Esophagus muscularis mucosa (tissue), 4 donors: ENCODE results near the gene RNF186. TPM values are rescaled to one million over a fixed set of nuclear protein-coding genes. Genes with fewer than 3 reads are reported as not detected.

Experiments
- DNase-seq: peaks from one replicate; pipeline ENCODE4 v3.0.0-alpha.2; 2017; ENCODE audit errors: extremely low spot score
- H3K27ac ChIP-seq, 4 donors: fragments of 200-600 bp; sonication (generic); replicated peaks in 1 of 4; 1 replicate in 3 of 4; 2 replicates in 1 of 4; pipeline ENCODE4 v1.5.1; 2016 to 2019; ENCODE audit warnings: mild to moderate bottlenecking in 1 of 4
- H3K27me3 ChIP-seq, 4 donors: fragments of 200-600 bp; sonication (generic); one replicate each; pipeline versions ENCODE4 v1.5.1 to v1.6.0; 2016 to 2019
- H3K36me3 ChIP-seq, 4 donors: fragments of 200-600 bp; sonication (generic); one replicate each; pipeline ENCODE4 v1.5.1; 2016 to 2019
- H3K4me1 ChIP-seq, 4 donors: fragments of 200-600 bp; sonication (generic); one replicate each; pipeline ENCODE4 v1.5.1; 2016 to 2019
- H3K4me3 ChIP-seq, 4 donors: fragments of 200-600 bp; sonication (generic); 1 replicate in 2 of 4; 2 replicates in 2 of 4; pipeline ENCODE4 v1.5.1; 2016 to 2019; ENCODE audit warnings: mild to moderate bottlenecking in 4 of 4, moderate library complexity in 1 of 4
- H3K9me3 ChIP-seq, 4 donors: fragments of 200-600 bp; sonication (generic); 1 replicate in 3 of 4; 2 replicates in 1 of 4; pipeline ENCODE4 v1.5.1; 2016 to 2019
- EP300 ChIP-seq: sonication (generic); formaldehyde crosslinking; IDR thresholded peaks from one replicate; pipeline ENCODE4 v1.6.1; 2017; ENCODE audit warnings: antibody characterized with exemption
- POLR2A ChIP-seq: fragments of 450-650 bp; IDR thresholded peaks from one replicate; pipeline ENCODE4 v1.6.1; 2017; ENCODE audit warnings: antibody characterized with exemption, moderate library complexity, mild to moderate bottlenecking, low read depth
- POLR2AphosphoS5 ChIP-seq, 2 donors: sonication (generic); formaldehyde crosslinking; IDR thresholded peaks; one replicate each; pipeline ENCODE4 v1.6.1; 2017; ENCODE audit warnings: antibody characterized with exemption in 2 of 2
- WGBS: methylation state at CpG from one replicate; pipeline ENCODE4 v1.1.5; 2018; 5-methylcytosine and 5-hydroxymethylcytosine counted together
- intact Hi-C: fragments of 100-400 bp; cut with DNase I; formaldehyde crosslinking; loops from one replicate; pipeline ENCODE4 v1.15.1; 2023
- total RNA-seq, 4 donors: library from RNA; depleted of rRNA; stranded (reverse); fragments of >200 nt; gene quantifications; one replicate each; pipeline versions ENCODE4 v1.1.0 to v1.2.1, GENCODE V29; 2016
- TF ChIP-seq, protein P1 (sequence below), 3 experiments: fragments of 200-600 bp in 2 of 3; fragments of 450-650 bp in 1 of 3; sonication (generic) in 2 of 3; IDR thresholded peaks; one replicate each; pipeline ENCODE4 v1.5.1; 2017 to 2019; ENCODE audit warnings: antibody characterized with exemption in 3 of 3, mild to moderate bottlenecking in 2 of 3, moderate library complexity in 1 of 3

Gene RNF186
- total RNA-seq: not detected

GRCh38 chr1:19814681-19815503 is at the start of gene RNF186:
Gene RNF186, minus strand, starts transcription at chr1:19815283. Its CDS starts 182 bp downstream, at chr1:19815101.
- no peak within 1 kb of the TSS for H3K27ac ChIP-seq
- DNase-seq: no peak
- no peak for TF ChIP-seq POLR2AphosphoS5 (IDR thresholded peaks at IDR 0.05)
- TF ChIP-seq, protein P1, sequence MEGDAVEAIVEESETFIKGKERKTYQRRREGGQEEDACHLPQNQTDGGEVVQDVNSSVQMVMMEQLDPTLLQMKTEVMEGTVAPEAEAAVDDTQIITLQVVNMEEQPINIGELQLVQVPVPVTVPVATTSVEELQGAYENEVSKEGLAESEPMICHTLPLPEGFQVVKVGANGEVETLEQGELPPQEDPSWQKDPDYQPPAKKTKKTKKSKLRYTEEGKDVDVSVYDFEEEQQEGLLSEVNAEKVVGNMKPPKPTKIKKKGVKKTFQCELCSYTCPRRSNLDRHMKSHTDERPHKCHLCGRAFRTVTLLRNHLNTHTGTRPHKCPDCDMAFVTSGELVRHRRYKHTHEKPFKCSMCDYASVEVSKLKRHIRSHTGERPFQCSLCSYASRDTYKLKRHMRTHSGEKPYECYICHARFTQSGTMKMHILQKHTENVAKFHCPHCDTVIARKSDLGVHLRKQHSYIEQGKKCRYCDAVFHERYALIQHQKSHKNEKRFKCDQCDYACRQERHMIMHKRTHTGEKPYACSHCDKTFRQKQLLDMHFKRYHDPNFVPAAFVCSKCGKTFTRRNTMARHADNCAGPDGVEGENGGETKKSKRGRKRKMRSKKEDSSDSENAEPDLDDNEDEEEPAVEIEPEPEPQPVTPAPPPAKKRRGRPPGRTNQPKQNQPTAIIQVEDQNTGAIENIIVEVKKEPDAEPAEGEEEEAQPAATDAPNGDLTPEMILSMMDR (IDR thresholded peaks at IDR 0.05): no peak
- no peak for TF ChIP-seq POLR2A
- no peak for TF ChIP-seq EP300
- no peaks in the 10 kb centered on the region for H3K27me3 ChIP-seq
- no peak within 1 kb of the TSS for H3K4me3 ChIP-seq
- intact Hi-C loops: loop anchor here (5.0 kb wide), 1 partner anchor 98 kb away; no protein-coding TSS in a partner anchor
- WGBS: 88% methylated on average over 19 of the region's 22 CpGs
- H3K36me3 ChIP-seq: no peaks in the 10 kb centered on the region
- no peaks in the 10 kb centered on the region for H3K4me1 ChIP-seq
- no peaks in the 10 kb centered on the region for H3K9me3 ChIP-seq

DNA sequence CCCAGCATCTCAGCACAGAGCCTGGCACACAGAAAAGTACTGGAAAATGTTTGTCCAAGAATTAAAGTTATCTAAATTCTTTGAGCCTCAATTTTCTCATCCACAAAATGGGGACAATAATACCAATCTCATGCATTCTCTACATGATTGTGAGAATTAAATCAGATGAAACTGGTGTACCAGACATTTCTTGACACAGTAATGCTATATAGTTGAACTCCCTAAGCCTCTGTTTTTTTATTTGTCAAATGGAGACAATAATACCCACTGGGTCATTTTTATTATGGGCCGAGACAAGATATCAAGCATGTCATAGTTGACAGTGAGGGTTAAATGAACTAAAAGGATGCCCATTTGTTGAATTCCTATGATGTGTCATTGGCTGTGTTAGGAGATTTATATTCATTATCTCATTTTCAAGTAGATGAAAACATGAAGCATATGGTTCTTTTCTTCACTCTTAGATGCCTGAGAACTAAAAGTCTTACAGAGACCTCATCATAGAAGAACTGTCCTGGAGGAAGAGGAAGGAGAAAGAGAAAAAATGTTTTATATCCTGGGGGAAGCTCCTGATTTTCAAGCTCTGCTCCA is 49.6 kb upstream of the RNF186 start:
- Histone ChIP-seq H3K9me3 (peaks cover 0 to 19% (median 14%) of the 10 kb centered on the region in 4 donors), H3K27ac (no peak overlapping the region)
- WGBS: 77% methylated on average over 1 of the region's 1 CpG

GRCh38 chr1:19862944-19863343 is 47.9 kb upstream of the RNF186 start:
- intact Hi-C loops: no loop called here
- peaks cover 0 to 21% (median 0%) of the 10 kb centered on the region in 4 donors for H3K27me3 ChIP-seq
- H3K9me3 ChIP-seq: peaks cover 0 to 19% (median 14%) of the 10 kb centered on the region in 4 donors
- H3K27ac ChIP-seq: no peak overlapping the region
- no peak overlapping the region for H3K4me3 ChIP-seq
- no peak for DNase-seq
- H3K4me1 ChIP-seq: no peaks in the 10 kb centered on the region
- TF ChIP-seq POLR2AphosphoS5 (IDR thresholded peaks at IDR 0.05): no peak
- TF ChIP-seq, protein P1 (IDR thresholded peaks at IDR 0.05): no peak
- TF ChIP-seq POLR2A: no peak
- TF ChIP-seq EP300: no peak
- no peaks in the 10 kb centered on the region for H3K36me3 ChIP-seq
- whole genome bisulfite sequencing: 89% methylated on average over 3 of the region's 3 CpGs

More for the DNA sequence above, 49.6 kb upstream of the RNF186 start:
- DNase-seq: no peak
- H3K27me3 ChIP-seq: peaks cover 0 to 27% (median 0%) of the 10 kb centered on the region in 4 donors
- no peaks in the 10 kb centered on the region for H3K4me1 ChIP-seq
- H3K4me3 ChIP-seq: no peak overlapping the region
- H3K36me3 ChIP-seq: no peaks in the 10 kb centered on the region
- TF ChIP-seq POLR2AphosphoS5 (IDR thresholded peaks at IDR 0.05): no peak
- no peak for TF ChIP-seq POLR2A
- TF ChIP-seq, protein P1 (IDR thresholded peaks at IDR 0.05): no peak
- TF ChIP-seq EP300: no peak
- intact Hi-C loops: no loop called here

GRCh38 chr1:19861842-19862530 is 46.9 kb upstream of the RNF186 start:
- H3K27me3 ChIP-seq: peaks cover 0 to 18% (median 0%) of the 10 kb centered on the region in 4 donors
- DNase-seq: no peak
- H3K27ac ChIP-seq: no peak overlapping the region
- no peaks in the 10 kb centered on the region for H3K4me1 ChIP-seq
- peaks cover 0 to 19% (median 14%) of the 10 kb centered on the region in 4 donors for H3K9me3 ChIP-seq
- intact Hi-C loops: no loop called here
- no peaks in the 10 kb centered on the region for H3K36me3 ChIP-seq
- no peak for TF ChIP-seq POLR2AphosphoS5 (IDR thresholded peaks at IDR 0.05)
- TF ChIP-seq, protein P1 (IDR thresholded peaks at IDR 0.05): no peak
- TF ChIP-seq POLR2A: no peak
- no peak for TF ChIP-seq EP300
- H3K4me3 ChIP-seq: no peak overlapping the region
- WGBS: 75% methylated on average over 1 of the region's 1 CpG
